ENCODE data around the gene MDM2. TPM values are rescaled to one million over a fixed set of nuclear protein-coding genes. Genes with fewer than 3 reads are reported as not detected.

The MDM2 gene
- total RNA-seq, 3 donors from 2014 or later (not counting 1 experiment from before 2014, with no cell fraction given), result 130 to 143 (median 132) TPM

DNA sequence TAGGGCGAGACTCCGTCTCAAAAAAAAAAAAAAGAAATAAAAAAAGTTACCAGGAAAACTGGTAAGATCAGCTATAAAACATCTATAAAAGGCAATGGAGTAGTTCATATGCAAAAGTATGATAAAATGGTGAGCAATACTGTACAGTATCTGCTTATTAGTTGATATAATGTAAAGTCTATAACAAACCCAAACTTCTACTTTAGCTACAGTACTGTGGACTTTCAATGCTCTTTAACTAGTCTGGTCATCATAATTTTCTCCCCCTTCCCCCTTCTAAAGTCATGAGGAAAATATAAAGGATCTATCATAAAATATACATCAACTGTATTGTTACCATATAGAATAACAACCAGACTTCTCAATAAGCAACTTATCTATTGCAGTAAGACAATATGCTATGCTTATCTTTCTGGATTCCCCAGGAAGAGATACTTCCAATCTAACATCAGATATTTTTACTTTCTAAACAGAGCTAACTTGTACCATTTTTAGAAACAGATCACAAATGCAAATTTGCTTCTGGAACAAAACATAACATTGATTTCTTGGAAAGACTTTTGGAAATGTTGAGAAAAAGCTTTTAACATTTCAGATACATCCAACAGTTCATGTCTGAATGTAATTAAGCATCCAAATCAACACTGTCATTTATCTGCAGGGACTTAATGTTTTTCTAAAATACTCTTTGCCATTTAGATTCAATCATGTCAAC lies 43.8 kb downstream of the MDM2 start:
- Histone ChIP-seq H3K4me3 (ENCODE audit: low read length) (no peak overlapping the region), H3K27ac (ENCODE audit: low read length) (no peak overlapping the region), H3K27me3 (ENCODE audit: control insufficient read depth, insufficient read depth, low read length) (no peaks in the 10 kb centered on the region), H3K36me3 (ENCODE audit: control insufficient read depth, insufficient read depth, low read length) (no peaks in the 10 kb centered on the region), H3K9me3 (ENCODE audit: control insufficient read depth, insufficient read depth, low read length) (no peaks in the 10 kb centered on the region), H3K4me1 (ENCODE audit: control insufficient read depth, insufficient read depth, low read length) (no peaks in the 10 kb centered on the region)
- Mint-ChIP-seq H3K4me1 (no peaks in the 10 kb centered on the region), H3K27ac (no peak overlapping the region), H3K36me3 (no peaks in the 10 kb centered on the region), H3K9me3 (no peaks in the 10 kb centered on the region), H3K4me3 (no peak overlapping the region), H3K27me3 (ENCODE audit: low read depth in 2 of 2) (no peaks in the 10 kb centered on the region)
- no peak for DNase-seq
- ATAC-seq, result no peak
- no CpG with 5 or more reads among the region's 2 CpGs for WGBS (ENCODE audit: insufficient coverage)
- TF ChIP-seq, protein P1, sequence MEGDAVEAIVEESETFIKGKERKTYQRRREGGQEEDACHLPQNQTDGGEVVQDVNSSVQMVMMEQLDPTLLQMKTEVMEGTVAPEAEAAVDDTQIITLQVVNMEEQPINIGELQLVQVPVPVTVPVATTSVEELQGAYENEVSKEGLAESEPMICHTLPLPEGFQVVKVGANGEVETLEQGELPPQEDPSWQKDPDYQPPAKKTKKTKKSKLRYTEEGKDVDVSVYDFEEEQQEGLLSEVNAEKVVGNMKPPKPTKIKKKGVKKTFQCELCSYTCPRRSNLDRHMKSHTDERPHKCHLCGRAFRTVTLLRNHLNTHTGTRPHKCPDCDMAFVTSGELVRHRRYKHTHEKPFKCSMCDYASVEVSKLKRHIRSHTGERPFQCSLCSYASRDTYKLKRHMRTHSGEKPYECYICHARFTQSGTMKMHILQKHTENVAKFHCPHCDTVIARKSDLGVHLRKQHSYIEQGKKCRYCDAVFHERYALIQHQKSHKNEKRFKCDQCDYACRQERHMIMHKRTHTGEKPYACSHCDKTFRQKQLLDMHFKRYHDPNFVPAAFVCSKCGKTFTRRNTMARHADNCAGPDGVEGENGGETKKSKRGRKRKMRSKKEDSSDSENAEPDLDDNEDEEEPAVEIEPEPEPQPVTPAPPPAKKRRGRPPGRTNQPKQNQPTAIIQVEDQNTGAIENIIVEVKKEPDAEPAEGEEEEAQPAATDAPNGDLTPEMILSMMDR (IDR thresholded peaks at IDR 0.05), result no peak
- intact Hi-C loops (cut with micrococcal nuclease), result no loop called here

DNA sequence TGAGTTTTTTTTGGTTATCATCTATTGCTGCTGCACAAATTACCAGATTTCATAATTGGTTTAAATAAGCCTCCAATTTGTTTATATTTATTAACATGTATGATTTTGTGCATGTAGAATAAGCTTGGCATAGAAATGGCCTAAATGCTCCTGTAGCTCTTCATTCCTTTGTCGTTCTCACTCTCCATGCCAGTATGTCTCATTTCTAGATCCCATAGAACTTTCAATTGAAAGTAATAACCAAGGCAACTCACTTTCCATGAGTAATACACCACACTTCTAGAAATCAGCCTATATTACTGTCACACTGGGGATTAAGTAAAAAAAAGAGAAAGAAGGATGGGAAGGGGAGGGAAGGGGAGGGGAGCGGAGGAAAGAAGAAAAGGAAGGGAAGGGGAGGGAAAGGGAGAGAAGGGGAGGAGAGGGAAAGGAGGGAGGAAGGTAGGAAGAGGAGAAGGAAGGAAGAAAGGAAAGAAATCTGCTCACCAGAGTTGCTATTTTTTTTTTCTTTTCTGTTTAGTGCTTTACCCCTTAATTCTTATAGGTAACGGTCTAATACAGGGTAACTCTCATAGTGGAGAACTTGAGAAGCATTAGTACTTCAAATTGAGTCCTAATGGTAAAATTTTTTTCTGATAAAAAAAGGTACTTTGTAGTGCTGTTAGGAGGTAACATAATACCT lies 45.6 kb downstream of the MDM2 start:
- Histone ChIP-seq H3K36me3 (ENCODE audit: control insufficient read depth, insufficient read depth, low read length) (no peaks in the 10 kb centered on the region), H3K27me3 (ENCODE audit: control insufficient read depth, insufficient read depth, low read length) (no peaks in the 10 kb centered on the region), H3K9me3 (ENCODE audit: control insufficient read depth, insufficient read depth, low read length) (no peaks in the 10 kb centered on the region), H3K4me3 (ENCODE audit: low read length) (no peak overlapping the region), H3K27ac (ENCODE audit: low read length) (no peak overlapping the region), H3K4me1 (ENCODE audit: control insufficient read depth, insufficient read depth, low read length) (no peaks in the 10 kb centered on the region)
- intact Hi-C loops (cut with micrococcal nuclease), result no loop called here
- Mint-ChIP-seq H3K27ac (no peak overlapping the region), H3K9me3 (no peaks in the 10 kb centered on the region), H3K4me3 (no peak overlapping the region), H3K36me3 (no peaks in the 10 kb centered on the region), H3K27me3 (ENCODE audit: low read depth in 2 of 2) (no peaks in the 10 kb centered on the region), H3K4me1 (no peaks in the 10 kb centered on the region)
- WGBS (ENCODE audit: insufficient coverage), result 77% methylated on average over 2 of the region's 3 CpGs
- DNase-seq (no peak), ATAC-seq (no peak)
- TF ChIP-seq, protein P1 (IDR thresholded peaks at IDR 0.05), result no peak

DNA sequence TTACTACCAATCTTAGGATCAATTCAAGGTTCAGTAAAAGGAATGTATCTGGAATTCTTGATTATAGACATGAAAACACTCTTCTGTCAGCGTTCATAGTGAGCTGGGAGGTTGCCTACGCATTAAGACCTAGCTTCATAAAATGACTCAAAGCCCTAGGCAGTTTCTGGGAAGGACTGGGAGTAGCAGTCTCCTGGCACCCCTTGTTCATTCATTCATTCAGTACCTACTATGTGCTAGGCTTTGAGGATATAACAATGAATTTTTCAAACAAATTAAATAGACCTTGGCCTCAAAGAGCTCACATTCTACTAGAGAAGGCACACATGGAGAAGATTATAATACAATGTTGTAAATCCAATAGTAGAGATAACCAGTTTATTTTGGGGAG lies 46.1 kb downstream of the MDM2 start:
- H3K9me3 ChIP-seq (ENCODE audit: control insufficient read depth, insufficient read depth, low read length), result no peaks in the 10 kb centered on the region
- no peaks in the 10 kb centered on the region for H3K9me3 Mint-ChIP-seq
- no peaks in the 10 kb centered on the region for H3K27me3 ChIP-seq (ENCODE audit: control insufficient read depth, insufficient read depth, low read length)
- no peak overlapping the region for H3K4me3 Mint-ChIP-seq
- no peaks in the 10 kb centered on the region for H3K36me3 ChIP-seq (ENCODE audit: control insufficient read depth, insufficient read depth, low read length)
- 93% methylated on average over 2 of the region's 2 CpGs for WGBS (ENCODE audit: insufficient coverage)
- H3K36me3 Mint-ChIP-seq, result no peaks in the 10 kb centered on the region
- no peaks in the 10 kb centered on the region for H3K27me3 Mint-ChIP-seq (ENCODE audit: low read depth in 2 of 2)
- no peak for ATAC-seq
- TF ChIP-seq, protein P1 (IDR thresholded peaks at IDR 0.05), result no peak
- no peaks in the 10 kb centered on the region for H3K4me1 ChIP-seq (ENCODE audit: control insufficient read depth, insufficient read depth, low read length)
- no peak for DNase-seq
- no peak overlapping the region for H3K4me3 ChIP-seq (ENCODE audit: low read length)
- no peaks in the 10 kb centered on the region for H3K4me1 Mint-ChIP-seq
- H3K27ac ChIP-seq (ENCODE audit: low read length), result no peak overlapping the region
- no peak overlapping the region for H3K27ac Mint-ChIP-seq
- intact Hi-C loops (cut with micrococcal nuclease), result no loop called here
